HL-60 (cell line): ENCODE data around the gene LKAAEAR1.

Source experiments
- DNase-seq, 2 experiments: peaks; one replicate each; pipeline ENCODE4 v3.0.0-alpha.2; 2010 to 2020; ENCODE audit warnings: low read depth in 1 of 2, low spot score in 1 of 2
- H3K27ac ChIP-seq: fragments of 250-450 bp; sonication (Bioruptor Pico); replicated peaks from 2 replicates; pipeline ENCODE4 v1.5.1; 2020; ENCODE audit warnings: mild to moderate bottlenecking, moderate library complexity
- H3K27me3 ChIP-seq: fragments of 250-450 bp; sonication (Bioruptor Pico); 2 replicates; pipeline ENCODE4 v1.5.1; 2021; ENCODE audit warnings: mild to moderate bottlenecking, moderate library complexity; ENCODE audit not compliant: insufficient read depth, poor library complexity, severe bottlenecking
- H3K4me3 ChIP-seq: replicated peaks from 2 replicates; pipeline ENCODE4 v1.5.1; 2011; ENCODE audit warnings: mild to moderate bottlenecking, control low read depth, low read length; ENCODE audit not compliant: insufficient read depth
- GABPA ChIP-seq: IDR thresholded peaks from 2 replicates; pipeline ENCODE4 v1.6.1; 2012; ENCODE audit warnings: low read depth
- POLR2AphosphoS5 ChIP-seq: IDR thresholded peaks from 2 replicates; pipeline ENCODE4 v1.6.1; 2012; ENCODE audit warnings: low read depth
- SPI1 ChIP-seq: IDR thresholded peaks from 2 replicates; pipeline ENCODE4 v1.6.1; 2012; ENCODE audit warnings: low read depth, mild to moderate bottlenecking, borderline replicate concordance
- TF ChIP-seq, protein P1 (sequence below): IDR thresholded peaks from one replicate; pipeline ENCODE4 v1.5.1; 2011; ENCODE audit warnings: low read length, control low read depth, inconsistent platforms; ENCODE audit not compliant: insufficient read depth
- TF ChIP-seq, protein P2 (sequence below): IDR thresholded peaks from 2 replicates; pipeline ENCODE4 v1.6.1; 2012; ENCODE audit warnings: low read depth; ENCODE audit not compliant: insufficient replicate concordance

LKAAEAR1 gene

DNA sequence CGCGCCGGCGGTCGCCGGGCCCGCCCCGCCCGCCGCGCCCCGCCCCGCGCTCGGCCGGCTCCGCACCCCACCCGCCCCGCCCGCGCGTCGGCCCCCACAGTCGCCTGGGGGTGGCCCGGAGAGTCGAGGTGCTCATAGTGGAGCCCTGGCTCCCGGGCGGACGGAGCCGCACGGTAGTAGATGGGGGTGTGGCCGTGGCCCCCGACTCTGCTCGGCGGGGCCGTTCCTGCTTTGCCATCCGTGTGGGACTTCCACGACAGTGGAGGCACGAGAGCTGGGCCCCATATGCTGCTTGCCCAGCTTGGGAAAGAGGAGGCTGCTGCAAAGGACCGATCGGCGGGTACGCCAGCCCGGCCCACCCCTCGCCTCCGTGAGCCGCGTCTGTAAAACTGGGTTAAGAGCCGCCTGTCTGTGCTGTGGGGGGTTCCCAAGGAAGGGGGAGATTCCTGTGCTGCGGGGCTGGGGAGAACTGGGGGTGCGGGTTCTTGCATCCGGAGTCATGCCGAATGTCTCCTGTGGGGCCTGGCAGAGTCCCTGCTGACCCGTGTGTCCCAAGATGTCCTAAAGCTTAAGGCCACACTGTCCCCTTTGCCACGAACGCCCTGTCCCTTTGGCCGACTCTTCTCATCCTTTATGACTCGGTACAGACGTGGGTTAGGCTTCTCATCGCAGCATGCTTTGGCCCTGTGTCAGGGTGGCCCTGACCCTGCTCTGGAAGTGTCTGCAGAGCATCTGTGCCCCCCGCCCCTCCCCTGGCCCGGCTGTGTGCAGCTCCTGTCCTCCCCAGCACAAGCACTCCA, 4.0 kb downstream of the LKAAEAR1 start, which contains the start of gene OPRL1:
OPRL1 (plus strand) TSS at position 70 of the 800 bp plus-strand sequence. CDS start 12,639 bp downstream, outside the sequence.
- Histone ChIP-seq H3K27ac (peak within 1 kb of the TSS; percentile 97), H3K27me3 (no peaks in the 10 kb centered on the region), H3K4me3 (peak within 1 kb of the TSS; percentile 83)
- TF ChIP-seq, protein P1, sequence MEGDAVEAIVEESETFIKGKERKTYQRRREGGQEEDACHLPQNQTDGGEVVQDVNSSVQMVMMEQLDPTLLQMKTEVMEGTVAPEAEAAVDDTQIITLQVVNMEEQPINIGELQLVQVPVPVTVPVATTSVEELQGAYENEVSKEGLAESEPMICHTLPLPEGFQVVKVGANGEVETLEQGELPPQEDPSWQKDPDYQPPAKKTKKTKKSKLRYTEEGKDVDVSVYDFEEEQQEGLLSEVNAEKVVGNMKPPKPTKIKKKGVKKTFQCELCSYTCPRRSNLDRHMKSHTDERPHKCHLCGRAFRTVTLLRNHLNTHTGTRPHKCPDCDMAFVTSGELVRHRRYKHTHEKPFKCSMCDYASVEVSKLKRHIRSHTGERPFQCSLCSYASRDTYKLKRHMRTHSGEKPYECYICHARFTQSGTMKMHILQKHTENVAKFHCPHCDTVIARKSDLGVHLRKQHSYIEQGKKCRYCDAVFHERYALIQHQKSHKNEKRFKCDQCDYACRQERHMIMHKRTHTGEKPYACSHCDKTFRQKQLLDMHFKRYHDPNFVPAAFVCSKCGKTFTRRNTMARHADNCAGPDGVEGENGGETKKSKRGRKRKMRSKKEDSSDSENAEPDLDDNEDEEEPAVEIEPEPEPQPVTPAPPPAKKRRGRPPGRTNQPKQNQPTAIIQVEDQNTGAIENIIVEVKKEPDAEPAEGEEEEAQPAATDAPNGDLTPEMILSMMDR = no peak
- no peak for TF ChIP-seq GABPA
- no peak; the same call in none of the 2 replicates for TF ChIP-seq POLR2AphosphoS5
- TF ChIP-seq SPI1 = no peak
- TF ChIP-seq, protein P2, sequence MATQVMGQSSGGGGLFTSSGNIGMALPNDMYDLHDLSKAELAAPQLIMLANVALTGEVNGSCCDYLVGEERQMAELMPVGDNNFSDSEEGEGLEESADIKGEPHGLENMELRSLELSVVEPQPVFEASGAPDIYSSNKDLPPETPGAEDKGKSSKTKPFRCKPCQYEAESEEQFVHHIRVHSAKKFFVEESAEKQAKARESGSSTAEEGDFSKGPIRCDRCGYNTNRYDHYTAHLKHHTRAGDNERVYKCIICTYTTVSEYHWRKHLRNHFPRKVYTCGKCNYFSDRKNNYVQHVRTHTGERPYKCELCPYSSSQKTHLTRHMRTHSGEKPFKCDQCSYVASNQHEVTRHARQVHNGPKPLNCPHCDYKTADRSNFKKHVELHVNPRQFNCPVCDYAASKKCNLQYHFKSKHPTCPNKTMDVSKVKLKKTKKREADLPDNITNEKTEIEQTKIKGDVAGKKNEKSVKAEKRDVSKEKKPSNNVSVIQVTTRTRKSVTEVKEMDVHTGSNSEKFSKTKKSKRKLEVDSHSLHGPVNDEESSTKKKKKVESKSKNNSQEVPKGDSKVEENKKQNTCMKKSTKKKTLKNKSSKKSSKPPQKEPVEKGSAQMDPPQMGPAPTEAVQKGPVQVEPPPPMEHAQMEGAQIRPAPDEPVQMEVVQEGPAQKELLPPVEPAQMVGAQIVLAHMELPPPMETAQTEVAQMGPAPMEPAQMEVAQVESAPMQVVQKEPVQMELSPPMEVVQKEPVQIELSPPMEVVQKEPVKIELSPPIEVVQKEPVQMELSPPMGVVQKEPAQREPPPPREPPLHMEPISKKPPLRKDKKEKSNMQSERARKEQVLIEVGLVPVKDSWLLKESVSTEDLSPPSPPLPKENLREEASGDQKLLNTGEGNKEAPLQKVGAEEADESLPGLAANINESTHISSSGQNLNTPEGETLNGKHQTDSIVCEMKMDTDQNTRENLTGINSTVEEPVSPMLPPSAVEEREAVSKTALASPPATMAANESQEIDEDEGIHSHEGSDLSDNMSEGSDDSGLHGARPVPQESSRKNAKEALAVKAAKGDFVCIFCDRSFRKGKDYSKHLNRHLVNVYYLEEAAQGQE = no peak
- no peak for DNase-seq

DNA sequence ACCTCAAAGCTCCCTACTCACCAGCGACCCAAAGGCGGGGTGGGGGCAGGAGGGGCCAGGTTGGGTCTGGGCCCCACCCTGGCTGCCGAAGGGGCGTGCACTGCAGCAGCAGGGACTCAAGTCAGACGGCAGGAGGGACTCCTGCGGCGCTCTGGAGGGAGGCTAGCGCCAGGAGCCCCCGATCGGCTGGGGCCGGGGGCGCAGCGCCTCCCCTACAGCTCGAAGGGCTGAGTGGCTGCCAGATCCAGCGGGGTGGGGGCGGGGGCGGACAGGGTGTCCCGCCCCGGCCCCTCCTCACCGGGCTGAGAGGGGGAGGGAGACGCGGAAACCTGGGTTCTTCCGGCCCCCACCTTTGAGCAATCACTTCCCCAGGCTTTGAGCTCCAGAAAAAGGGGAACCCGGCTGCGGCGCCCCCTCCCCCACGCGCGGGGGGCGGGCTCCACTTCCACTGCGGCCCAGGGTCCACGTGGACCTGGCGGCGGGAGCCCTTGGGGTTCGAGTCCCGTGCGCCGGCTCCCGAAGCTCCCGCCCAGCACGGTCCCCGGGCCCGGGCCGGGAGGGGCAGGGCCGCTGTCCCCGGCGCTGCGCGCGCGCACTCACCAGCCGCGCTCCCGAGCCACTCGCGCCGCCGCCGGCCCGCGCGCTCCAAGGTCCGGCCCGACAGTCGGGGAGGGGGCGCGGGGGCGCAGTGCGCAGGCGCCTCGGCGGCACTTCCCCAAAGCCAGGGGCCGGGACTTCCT, 4.8 kb downstream of the LKAAEAR1 start, which contains the start of gene RGS19:
RGS19 (minus strand) TSS at position 246 of the 740 bp plus-strand sequence. CDS start 2,632 bp downstream, outside the sequence.
- peak; percentile 94 to 97 for DNase-seq
- Histone ChIP-seq H3K27me3 (no peaks in the 10 kb centered on the region), H3K4me3 (peak within 1 kb of the TSS; percentile 83), H3K27ac (peak within 1 kb of the TSS; percentile 97)
- TF ChIP-seq SPI1 (peak; percentile 99), POLR2AphosphoS5 (no peak), GABPA (peak; percentile 51; the same call in 1 of the 2 replicates)

DNA sequence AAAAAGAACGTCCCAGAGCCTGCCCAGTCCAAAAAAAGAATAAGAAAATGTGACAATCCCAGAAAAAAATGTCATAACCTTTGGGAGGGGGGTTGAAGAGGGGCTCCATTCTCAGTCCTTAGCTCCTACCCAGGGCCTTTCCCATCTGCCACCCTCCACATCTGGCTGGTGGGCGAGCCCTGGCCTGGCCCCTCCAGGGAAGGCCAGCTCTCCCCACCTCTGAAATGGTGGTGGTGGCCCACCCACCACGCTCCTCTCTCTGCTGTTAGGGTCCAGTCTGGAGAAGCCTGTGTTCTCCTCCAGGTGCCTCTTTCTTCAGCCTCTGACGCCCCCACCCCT, 5.3 kb downstream of the LKAAEAR1 start:
- peak overlapping the region; percentile 97 for H3K27ac ChIP-seq
- no peak for TF ChIP-seq POLR2AphosphoS5
- TF ChIP-seq, protein P1 = no peak
- no peak for TF ChIP-seq SPI1
- no peak for TF ChIP-seq GABPA
- H3K4me3 ChIP-seq = peak overlapping the region; percentile 83
- H3K27me3 ChIP-seq = no peaks in the 10 kb centered on the region
- no peak for DNase-seq

DNA sequence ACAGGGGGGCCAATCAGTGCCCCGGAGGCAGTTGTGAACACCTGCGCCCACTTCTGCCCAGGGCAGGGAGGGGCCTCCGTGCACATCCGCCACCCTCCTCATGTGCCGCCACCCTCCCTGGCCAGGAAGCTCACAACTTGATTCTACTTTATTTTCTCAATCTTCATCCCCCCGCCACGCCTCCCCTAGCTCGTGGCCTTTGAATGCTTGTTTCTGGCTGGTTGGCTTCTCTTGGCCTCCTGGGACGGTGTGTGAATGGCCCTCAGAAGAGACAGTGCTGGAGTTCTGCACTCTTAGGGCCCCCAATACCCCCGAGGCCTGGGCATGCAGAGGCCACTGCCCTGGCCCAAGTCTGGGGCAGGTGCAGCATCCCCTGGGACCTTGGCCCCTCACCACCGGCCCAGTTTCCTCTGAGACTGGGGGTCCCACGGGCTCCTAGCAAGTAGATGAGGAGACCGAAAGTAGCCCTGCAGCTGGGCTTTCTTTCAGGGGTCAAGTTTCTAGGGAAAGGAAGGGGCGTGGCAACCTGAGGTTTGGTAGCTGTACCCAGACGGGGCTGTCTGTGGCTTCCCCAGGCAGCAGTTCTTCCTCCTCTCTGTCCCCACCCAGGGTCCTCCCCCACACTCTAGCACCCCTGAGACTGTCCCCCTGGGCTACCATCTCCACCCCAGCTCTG, 6.2 kb downstream of the LKAAEAR1 start:
- Histone ChIP-seq H3K27ac (peak overlapping the region; percentile 97), H3K4me3 (peak overlapping the region; percentile 83), H3K27me3 (no peaks in the 10 kb centered on the region)
- DNase-seq = peak in 1 of 2 experiments; percentile 91
- TF ChIP-seq GABPA (no peak), POLR2AphosphoS5 (no peak; the same call in none of the 2 replicates), SPI1 (no peak)
- TF ChIP-seq, protein P2 = no peak
- TF ChIP-seq, protein P1 = no peak
